Fibroblast of gingiva (primary cell): ENCODE results near the gene ANKRD40CL.
A peak's percentile ranks its signal among the peaks of the same experiment; 100 is the strongest.
"Not testable (repeated sequence)": the region's sequence is repeated elsewhere in the genome, so short reads cannot be mapped to it uniquely, and the experiment has no call there.

Experiments
- DNase-seq: peaks from one replicate; pipeline ENCODE4 v3.0.0-alpha.2; 2011; ENCODE audit warnings: low read depth

Gene ANKRD40CL

GRCh38 chr17:50758989-50759544, 8.3 kb downstream of the ANKRD40CL start:
- no peak for DNase-seq

GRCh38 chr17:50758524-50758923, 8.8 kb downstream of the ANKRD40CL start:
- DNase-seq: no peak

GRCh38 chr17:50754521-50754920, 12.8 kb downstream of the ANKRD40CL start:
- DNase-seq: no peak

- DNase-seq: no peak
Observed at GRCh38 chr17:50749245-50749644, 18.1 kb downstream of the ANKRD40CL start.

GRCh38 chr17:50745631-50746030, 21.7 kb downstream of the ANKRD40CL start:
- DNase-seq: no peak

GRCh38 chr17:50739098-50739497, 28.2 kb downstream of the ANKRD40CL start:
- no peak for DNase-seq

GRCh38 chr17:50737118-50737698, 30.1 kb downstream of the ANKRD40CL start:
- DNase-seq: no peak

GRCh38 chr17:50735287-50735686, 32.0 kb downstream of the ANKRD40CL start:
- DNase-seq: no peak

- no peak for DNase-seq
Observed at GRCh38 chr17:50731575-50732460, 35.5 kb downstream of the ANKRD40CL start.

GRCh38 chr17:50728881-50729765, 38.2 kb downstream of the ANKRD40CL start:
- DNase-seq: no peak

- no peak for DNase-seq
Observed at GRCh38 chr17:50728112-50728429, 39.2 kb downstream of the ANKRD40CL start.

- no peak for DNase-seq
Observed at GRCh38 chr17:50725769-50726655, 41.3 kb downstream of the ANKRD40CL start.

- not testable (repeated sequence) for DNase-seq
Observed at GRCh38 chr17:50724622-50725021, 42.7 kb downstream of the ANKRD40CL start.

- DNase-seq: peak; percentile 15
Observed at GRCh38 chr17:50722746-50723145, 44.6 kb downstream of the ANKRD40CL start.

- DNase-seq: no peak
Observed at GRCh38 chr17:50721194-50722010, 45.9 kb downstream of the ANKRD40CL start.

- DNase-seq: no peak
Observed at GRCh38 chr17:50719924-50720794, 47.2 kb downstream of the ANKRD40CL start.

GRCh38 chr17:50719144-50719923, 48.0 kb downstream of the ANKRD40CL start, which contains the start of gene LUC7L3:
Gene LUC7L3 (plus strand): TSS chr17:50719603. CDS start chr17:50719733, 130 bp downstream.
- peak; percentile 92 for DNase-seq

- DNase-seq: no peak
Observed at GRCh38 chr17:50715471-50715870, 51.8 kb downstream of the ANKRD40CL start.
